HG03159 (cell line): ENCODE data around the gene SLC23A1.
"Not testable (repeated sequence)": the region's sequence is repeated elsewhere in the genome, so short reads cannot be mapped to it uniquely, and the experiment has no call there.

ENCODE experiments used
- ATAC-seq: cut with Tn5 transposase; IDR thresholded peaks from one replicate; pipeline ENCODE4 v1.9.1; 2021; ENCODE audit warnings: mild to moderate bottlenecking, moderate library complexity; ENCODE audit not compliant: unreplicated experiment

Gene SLC23A1

DNA sequence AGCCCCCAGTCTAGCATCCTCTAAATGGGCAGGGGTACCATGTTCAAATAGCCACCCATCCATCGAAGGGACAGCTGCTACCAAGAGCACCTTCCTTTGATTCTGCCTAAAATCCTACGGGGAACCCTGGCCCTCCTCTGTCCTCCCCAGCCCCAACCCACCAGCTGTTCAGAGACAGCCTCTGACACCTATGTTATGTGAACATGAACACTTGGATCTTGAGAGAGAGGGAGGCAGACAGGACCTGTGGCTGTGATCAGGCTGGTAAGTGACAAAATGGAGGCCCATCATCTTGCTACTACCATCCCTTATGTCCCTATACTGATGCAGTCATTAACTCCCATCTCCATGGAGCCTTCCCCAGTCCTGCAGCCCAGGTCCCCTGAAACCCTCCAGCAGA, 8.2 kb downstream of the SLC23A1 start:
- no peak for ATAC-seq

DNA sequence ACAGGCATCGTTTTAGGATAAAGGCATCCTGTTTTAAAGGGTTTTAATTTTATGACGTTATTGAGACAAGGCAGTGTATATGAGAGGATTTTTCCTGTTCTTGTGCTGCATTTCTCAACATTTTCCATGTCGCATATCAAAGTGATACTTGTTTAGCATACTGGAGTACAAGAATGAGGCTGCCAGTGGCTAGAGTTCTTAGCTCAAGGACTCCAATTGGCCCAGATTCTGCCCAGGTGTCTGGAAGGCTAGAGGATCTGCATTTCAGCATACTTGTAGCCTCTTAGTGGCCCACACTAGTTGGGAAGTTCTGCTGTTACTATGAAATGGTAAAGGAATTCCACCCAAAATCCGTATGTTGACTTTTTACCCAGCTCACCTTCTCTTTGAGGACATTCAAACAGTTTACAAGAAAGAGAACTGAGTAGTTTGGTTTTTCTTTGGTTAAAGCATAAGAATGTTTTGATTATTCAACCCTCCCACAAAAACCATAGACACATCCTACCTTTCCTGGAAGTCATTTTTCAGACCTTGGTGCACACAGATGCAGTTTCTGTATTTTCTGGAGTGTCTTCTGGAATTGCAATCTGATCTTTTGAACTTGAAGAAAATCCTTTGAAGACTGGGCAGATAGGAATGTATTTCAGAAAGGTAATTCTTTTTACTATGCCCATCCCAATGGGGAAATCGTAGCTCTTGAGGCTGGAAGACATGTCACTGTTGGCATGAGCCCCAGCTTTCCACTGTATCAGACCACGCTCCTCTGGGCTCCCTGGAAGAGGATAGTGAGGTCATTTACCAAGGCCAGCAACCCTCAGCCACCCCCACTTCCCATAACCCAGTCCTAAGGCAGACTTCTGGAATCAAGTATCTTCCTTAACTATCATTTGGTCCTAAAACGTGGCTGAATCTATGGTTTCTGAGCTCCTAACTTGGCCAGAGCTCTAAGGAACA, 11.3 kb downstream of the SLC23A1 start:
- no peak for ATAC-seq

DNA sequence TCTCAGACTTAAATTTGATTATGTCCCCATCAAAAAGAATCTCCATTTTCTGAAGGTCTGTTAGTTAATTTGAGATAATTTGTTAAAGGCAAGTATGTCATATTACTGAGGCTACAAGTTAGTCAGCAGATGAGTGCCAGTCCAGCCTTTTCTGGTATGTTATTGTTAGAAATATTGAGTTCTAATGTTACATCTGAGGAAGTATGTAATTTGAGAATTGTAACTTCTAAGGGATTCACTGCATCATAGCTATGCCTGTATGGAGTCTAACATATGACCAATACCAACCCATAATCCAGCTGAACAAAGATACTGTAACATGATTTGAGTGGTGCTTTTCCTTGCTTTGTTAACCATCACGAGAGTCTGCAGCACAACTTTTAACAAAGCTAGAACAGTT, 13.9 kb downstream of the SLC23A1 start:
- no peak for ATAC-seq

DNA sequence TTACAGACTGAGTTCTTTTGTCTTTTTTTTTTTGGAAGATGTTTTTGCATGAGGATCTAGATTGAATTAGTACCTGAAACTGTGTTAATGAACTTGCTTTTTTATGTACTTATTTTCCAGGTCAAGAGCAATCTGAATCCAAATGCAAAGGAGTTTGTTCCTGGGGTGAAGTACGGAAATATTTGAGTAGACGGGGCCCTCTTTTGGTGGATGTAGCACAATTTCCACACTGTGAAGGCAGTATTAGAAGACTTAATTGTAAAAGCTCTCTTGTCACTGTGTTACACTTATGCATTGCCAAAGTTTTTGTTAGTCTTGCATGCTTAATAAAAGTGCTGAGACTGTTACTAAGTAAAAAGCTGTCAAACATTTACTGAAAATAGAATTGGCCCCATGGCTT, 14.5 kb downstream of the SLC23A1 start:
- ATAC-seq = no peak

DNA sequence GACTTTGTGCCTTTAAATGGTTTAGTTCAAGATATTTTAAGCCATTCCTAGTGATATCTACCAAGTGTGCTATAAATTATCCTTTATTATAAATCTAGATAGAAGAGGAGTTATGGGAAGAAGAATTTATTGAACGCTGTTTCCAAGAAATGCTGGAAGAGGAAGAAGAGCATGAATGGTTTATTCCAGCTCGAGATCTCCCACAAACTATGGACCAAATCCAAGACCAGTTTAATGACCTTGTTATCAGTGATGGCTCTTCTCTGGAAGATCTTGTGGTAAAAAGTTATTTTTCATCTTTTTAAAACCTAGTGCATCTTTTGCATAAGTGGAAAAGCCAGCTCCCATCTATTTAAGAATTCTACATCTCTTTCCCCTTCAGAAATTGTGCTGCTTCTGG, 18.6 kb downstream of the SLC23A1 start:
- no peak for ATAC-seq

DNA sequence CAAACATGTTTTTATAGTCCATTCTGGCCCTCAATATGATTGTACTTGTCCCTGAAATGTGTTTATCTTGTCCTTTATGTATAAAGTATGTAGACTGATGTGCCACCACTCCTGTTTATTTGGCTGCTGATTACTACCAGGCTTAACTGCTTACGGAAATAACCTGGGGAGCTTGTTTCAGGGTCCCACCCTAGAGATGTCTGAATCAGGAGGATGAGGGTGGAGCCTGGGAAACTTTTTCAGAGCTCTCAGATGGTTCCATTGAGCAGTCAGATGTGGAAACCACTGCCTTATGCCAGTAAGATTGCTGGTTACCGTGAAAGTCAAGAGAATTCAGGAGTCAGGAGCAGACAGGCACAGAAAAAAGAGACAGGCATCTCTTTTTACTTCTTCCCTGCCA, 19.2 kb downstream of the SLC23A1 start:
- no peak for ATAC-seq

DNA sequence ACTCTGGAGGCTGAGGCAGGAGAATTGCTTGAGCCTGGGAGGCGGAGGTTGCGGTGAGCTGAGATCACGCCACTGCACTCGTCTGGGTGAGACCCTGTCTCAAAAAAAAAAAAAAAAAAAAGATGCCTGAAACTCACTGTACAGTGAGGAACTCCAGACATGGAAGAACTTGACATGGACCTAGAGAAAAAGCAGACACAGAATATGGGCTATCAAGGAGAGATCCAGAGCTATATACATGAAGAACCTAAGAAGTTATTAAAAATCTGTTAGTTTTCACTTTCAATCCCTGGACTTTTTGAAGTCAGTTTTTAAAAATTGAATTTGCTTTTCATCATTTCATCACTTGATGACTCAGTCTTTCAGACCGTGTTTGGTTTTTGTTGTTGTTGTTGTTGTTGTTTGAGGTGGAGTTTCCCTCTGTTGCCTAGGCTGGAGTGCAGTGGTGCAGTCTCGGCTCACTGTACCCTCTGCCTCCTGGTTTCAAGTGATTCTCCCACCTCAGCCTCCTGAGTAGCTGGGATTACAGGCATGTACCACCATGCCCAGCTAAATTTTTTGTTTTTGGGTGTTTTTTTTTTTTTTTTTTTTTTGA, 21.2 kb downstream of the SLC23A1 start:
- ATAC-seq = no peak

DNA sequence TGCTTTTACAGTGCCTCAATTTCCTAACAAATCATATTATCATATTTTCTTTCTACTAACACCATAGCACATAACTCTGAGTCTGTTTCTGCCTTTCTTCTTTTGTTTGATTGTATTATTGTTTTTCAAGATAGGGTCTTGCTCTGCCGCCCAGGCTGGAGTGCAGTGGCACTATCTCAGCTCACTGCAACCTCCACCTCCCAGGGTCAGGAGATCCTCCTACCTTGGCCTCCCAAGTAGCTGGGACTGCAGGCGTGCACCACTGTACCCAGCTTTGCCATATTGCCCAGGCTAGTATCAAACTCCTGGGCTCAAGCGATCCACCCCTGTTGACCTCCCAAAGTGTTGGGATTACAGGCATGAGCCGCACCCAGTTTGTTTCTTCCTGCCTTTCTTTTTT, 22.7 kb downstream of the SLC23A1 start:
- no peak for ATAC-seq

DNA sequence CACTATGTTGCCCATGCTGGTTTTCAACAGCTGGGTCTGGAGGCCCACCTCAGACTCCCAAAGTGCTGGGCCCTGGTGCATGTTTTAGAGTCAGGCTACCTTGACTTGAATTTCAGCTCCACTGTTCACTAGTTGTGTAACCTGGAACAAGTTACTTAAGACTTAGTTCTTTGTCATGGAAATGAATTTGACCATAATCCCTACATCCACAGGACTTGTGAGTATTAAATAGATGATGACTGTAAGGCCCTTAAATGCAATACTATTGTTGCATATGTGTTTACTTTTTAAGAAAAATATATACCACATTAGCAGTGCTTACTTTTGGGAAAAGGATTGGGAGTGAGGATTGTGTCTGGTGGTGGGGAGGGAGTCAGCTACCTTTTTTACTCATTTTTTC, 25.0 kb downstream of the SLC23A1 start:
- no peak for ATAC-seq

DNA sequence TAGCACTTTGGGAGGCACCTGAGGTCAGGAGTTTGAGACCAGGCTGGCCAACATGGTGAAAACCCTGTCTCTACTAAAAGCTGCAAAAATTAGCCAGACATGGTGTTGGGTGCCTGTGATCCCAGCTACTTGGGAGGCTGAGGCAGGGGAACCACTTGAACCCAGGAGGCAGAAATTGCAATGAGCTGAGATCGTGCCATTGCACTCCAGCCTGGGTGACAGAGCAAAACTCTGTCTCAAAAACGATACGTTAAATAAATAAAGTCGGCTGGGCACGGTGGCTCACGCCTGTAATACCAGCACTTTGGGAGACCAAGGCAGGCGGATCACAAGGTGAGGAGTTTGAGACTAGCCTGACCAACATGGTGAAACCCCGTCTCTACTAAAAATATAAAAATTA, 27.2 kb downstream of the SLC23A1 start:
- not testable (repeated sequence) for ATAC-seq

DNA sequence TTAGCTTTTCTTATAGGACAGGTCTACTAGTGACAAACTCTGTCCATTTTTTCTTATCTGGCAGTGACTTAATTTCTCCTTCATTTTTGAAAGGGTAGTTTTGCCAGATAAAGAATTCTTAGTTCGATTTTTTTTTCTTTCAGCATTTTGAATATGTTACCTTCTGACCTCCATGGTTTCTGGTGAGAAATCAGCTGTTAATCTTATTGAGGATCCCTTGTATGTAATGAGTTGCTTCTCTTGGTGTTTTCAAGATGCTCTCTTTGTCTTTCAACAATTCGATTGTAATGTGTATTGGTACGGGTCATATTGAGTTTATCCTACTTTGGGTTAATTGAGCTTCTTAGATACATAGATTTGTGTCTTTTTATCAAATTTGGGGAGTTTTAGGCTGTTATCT, 28.9 kb downstream of the SLC23A1 start:
- ATAC-seq = no peak

DNA sequence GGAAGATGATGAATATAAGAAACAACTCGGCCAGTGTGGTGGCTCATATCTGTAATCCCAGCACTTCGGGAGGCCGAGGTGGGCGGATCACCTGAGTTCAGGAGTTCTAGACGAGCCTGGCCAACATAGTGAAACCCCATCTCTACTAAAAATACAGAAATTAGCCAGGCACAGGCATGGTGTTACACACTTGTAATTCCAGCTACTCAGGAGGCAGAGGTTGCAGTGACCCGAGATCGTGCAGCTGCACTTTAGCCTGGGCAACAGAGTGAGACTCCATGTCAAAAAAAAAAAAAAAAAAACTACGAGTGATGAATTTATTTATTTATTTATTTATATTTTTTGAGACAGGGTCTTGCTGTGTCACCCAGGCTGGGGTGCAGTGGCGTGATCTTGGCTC, 35.2 kb downstream of the SLC23A1 start:
- ATAC-seq = not testable (repeated sequence)

DNA sequence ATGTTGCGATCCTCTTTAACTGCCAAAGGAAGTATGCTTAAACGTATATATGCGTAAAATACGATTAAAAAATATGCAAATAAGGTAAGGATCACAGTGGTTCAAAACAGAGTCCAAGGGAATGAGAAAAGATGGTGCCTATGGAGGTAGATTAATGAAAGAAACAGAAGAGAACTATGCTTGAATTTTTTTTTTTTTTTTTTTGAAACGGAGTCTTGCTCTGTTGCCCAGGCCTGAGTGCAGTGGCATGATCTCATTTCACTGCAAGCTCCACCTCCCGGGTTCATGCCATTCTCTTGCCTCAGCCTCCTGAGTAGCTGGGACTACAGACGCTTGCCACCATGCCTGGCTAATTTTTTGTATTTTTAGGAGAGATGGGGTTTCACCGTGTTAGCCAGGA, 37.7 kb downstream of the SLC23A1 start:
- not testable (repeated sequence) for ATAC-seq

DNA sequence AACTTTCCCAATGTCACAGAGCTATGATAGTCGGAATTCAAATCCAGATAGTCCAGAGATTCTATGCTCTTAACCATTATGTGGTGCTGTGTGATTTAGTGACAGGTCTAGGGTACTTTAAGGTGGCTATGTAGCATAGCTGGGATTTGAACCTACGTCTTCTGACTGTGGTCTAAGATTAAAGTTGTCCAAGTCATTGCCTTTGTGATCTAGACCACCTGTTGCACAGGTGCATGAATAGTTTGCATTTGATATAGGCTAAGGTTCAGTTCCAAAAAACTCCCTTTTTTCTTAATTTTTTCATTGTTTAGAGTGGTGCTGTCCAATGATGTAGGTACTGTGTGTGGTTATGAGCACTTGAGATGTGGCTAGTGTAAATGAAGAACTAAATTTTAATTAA, 38.9 kb downstream of the SLC23A1 start:
- no peak for ATAC-seq

DNA sequence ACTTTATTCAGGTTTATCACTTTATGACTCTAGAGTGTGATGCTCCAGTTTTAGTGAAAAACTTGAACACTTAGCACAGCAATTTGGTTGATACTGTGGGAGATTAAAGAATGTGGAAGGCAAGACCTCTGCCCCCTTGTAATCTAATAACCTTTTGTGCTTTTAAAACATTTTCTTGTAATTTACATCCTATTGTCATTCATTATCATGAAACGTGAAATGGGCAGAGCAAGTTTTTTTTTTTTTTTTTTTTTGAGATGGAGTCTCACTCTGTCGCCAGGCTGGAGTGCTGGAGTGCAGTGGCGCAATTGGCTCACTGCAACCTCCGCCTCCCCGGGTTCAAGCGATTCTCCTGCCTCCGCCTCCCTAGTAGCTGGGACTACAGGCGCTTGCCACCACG, 39.6 kb downstream of the SLC23A1 start:
- ATAC-seq = no peak

DNA sequence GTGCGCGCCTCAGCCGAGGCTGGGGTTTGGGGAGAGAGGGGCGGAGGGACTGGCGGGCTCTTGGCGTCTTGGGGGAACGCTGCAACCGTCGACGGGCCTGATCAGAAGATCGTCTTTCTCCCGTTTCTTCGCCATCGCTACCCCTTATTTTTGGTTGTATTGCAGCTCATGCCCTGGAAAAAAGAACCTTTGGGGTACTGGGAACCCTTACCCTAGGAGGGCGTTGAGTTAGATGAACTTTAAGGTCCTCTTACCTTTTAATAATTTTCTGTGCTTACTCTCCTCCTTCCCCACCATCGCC, 40.7 kb downstream of the SLC23A1 start:
- peak; percentile 43 for ATAC-seq

DNA sequence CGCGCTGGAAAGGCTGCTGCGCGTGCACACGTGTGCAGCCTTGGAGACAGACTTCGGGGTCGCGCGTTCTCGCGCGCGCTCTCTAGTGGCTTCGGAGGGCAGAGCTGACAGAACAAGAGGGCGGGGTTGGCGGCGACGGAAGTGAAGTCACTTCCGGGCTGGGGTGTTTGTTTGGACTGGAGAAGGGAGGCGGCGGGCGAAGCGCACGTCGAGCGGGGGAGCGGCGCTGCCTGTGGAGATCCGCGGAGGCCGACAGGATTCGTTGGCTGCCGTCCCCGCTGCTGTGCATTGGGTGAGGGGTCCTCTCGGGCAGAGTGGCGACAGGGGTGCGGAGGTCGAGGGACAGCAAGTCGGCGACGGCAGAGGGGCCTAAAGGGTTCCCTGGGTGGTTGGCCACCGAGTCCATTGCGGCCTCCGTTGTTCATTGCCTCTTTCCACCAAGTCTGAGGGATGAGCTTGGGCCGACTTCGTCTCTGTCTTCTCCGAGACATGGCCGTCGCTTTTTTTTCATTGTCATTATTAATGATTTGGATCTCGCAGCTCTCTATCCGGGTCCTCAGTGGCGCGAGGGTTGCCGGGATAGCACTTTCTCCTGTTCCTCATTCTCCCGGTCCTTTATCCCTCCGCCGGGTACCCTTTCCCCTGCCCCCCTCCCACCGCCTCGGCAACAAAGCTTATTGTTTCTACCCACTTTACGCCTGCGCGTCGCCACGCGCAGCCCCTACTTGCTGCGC, 41.2 kb downstream of the SLC23A1 start, which contains the start of gene PAIP2:
Gene PAIP2 (plus strand): TSS at position 166 of the 734 bp plus-strand sequence. CDS start 21,931 bp downstream, outside the sequence.
- ATAC-seq = peak; percentile 85

DNA sequence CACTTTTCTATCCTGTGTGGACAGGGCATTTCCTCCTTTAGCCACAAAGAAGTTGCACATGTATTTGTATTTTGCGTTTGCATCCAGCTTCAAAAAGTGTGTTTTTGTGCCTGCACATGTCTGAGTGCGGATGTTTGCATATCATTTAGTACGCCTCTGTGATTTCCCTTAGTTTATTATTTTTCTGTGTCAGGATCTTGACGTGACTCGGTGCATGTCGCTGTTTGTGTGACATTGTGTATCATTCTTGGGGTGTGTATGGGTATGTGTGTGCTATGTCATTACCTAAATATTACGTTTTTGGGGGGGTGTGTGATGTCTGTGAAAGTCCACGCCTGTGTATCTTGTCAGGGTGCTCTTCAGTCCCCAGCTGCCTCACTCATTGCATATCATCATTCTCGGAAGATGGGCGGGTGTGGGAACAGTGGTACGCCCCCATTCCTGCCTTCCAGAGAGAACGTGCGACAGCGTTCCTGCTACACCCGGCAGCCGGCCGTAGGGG, 41.9 kb downstream of the SLC23A1 start:
- ATAC-seq = no peak

DNA sequence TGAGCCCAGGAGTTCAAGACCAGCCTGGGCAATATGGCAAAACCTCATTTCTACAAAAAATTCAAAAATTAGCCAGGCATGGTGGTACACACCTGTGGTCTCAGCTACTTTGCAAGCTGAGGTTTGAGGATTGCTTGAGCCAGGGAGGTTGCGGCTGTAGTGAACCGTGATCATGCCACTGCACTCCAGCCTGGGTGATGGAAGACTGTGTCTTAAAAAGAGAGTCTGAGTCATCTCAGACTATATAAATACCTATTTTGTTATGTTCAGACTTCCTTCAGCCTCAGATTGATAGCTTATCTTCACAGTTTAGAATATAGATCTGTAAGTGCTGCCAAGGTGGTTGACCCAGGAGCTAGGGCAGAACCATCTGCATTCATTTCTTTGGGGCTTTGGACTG, 43.0 kb downstream of the SLC23A1 start:
- no peak for ATAC-seq

DNA sequence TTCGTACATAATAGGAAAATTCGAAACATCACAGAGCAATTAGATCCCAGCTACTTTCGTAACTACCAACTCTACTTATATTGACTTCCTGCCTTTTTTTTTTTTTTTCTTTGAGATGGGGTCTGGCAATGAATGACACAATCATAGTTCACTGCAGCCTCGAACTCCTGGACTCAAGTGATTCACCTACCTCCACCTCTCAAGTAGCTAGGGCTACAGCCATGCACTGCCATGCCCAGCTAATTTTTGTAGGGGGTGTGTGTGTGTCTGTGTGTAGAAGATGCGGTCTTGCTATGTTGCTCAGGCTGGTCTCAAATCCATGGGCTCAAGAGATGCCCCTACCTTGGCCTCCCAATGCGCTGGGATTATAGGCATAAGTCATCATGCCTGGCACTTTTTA, 47.3 kb downstream of the SLC23A1 start:
- ATAC-seq = no peak
